H1 (cell line): ENCODE results near the gene CCDC91. TPM values are rescaled to one million over a fixed set of nuclear protein-coding genes. Genes with fewer than 3 reads are reported as not detected.

Experiments
- CTCF ChIA-PET: fragments of 300-600 bp; sonication (Branson Sonifier 250); formaldehyde crosslinking; loops from one replicate; lab custom pipeline; 2021; ENCODE audit not compliant: partially characterized antibody; lab: Charles Lee
- POLR2A ChIA-PET: fragments of 300-600 bp; sonication (Branson Sonifier 250); formaldehyde crosslinking; loops from one replicate; lab custom pipeline; 2021; ENCODE audit warnings: inconsistent platforms; ENCODE audit not compliant: partially characterized antibody; lab: Charles Lee
- DNase-seq, 2 experiments: peaks; one replicate each; pipeline versions ENCODE4 v3.0.0 to v3.0.0-alpha.2; 2010 to 2022; ENCODE audit warnings: low spot score in 2 of 2, low read depth in 1 of 2, mixed read lengths in 1 of 2
- FAIRE-seq: peaks from 2 replicates; lab custom pipeline; 2011; peaks lifted over from hg19 to GRCh38; lab: Jason Lieb, UNC
- H2AFZ ChIP-seq: 2 replicates; pipeline ENCODE4 v1.8.1; 2012; ENCODE audit warnings: low read length, inconsistent platforms
- H2AK5ac ChIP-seq: 2 replicates; pipeline ENCODE4 v1.6.1; 2013; ENCODE audit warnings: low read depth, low read length
- H2BK120ac ChIP-seq: replicated peaks from 2 replicates; pipeline ENCODE3; 2013; ENCODE audit warnings: low read depth, low read length, inconsistent platforms
- H2BK12ac ChIP-seq: 2 replicates; pipeline ENCODE4 v1.6.1; 2013; ENCODE audit warnings: low read depth, low read length
- H2BK15ac ChIP-seq: 2 replicates; pipeline ENCODE4 v1.6.1; 2013; ENCODE audit warnings: low read length
- H2BK20ac ChIP-seq: 2 replicates; pipeline ENCODE4 v1.6.1; 2013; ENCODE audit warnings: low read length
- H2BK5ac ChIP-seq: 2 replicates; pipeline ENCODE4 v1.6.1; 2013; ENCODE audit warnings: low read depth, low read length
- H3K14ac ChIP-seq: 2 replicates; pipeline ENCODE4 v1.6.1; 2013; ENCODE audit warnings: inconsistent platforms; ENCODE audit not compliant: insufficient read length
- H3K18ac ChIP-seq: 2 replicates; pipeline ENCODE4 v1.6.1; 2013; ENCODE audit warnings: low read length; ENCODE audit errors: extremely low read depth
- H3K23ac ChIP-seq: 2 replicates; pipeline ENCODE4 v1.6.1; 2013; ENCODE audit warnings: inconsistent platforms; ENCODE audit not compliant: insufficient read length
- H3K23me2 ChIP-seq: 2 replicates; pipeline ENCODE4 v1.6.1; 2013; ENCODE audit warnings: low read depth, low read length
- H3K27ac ChIP-seq: 2 replicates; pipeline ENCODE4 v1.6.1; 2011; ENCODE audit warnings: low read depth, low read length, inconsistent platforms
- H3K27me3 ChIP-seq, 4 experiments: replicated peaks in 1 of 4; 1 replicate in 1 of 4; 2 replicates in 3 of 4; pipeline versions ENCODE4 v1.6.1 to v1.8.1; 2011 to 2013; ENCODE audit warnings: low read length in 3 of 4, mild to moderate bottlenecking in 3 of 4, inconsistent platforms in 2 of 4, mixed read lengths in 2 of 4, moderate library complexity in 1 of 4; ENCODE audit not compliant: control insufficient read depth in 3 of 4, insufficient read depth in 3 of 4; ENCODE audit errors: extremely low read depth in 1 of 4
- H3K36me3 ChIP-seq, 4 experiments: 2 replicates each; pipeline versions ENCODE4 v1.6.1 to v1.8.1; 2011 to 2013; ENCODE audit warnings: mild to moderate bottlenecking in 4 of 4, low read length in 3 of 4, moderate library complexity in 2 of 4, control low read depth in 1 of 4, inconsistent platforms in 1 of 4; ENCODE audit not compliant: insufficient read depth in 4 of 4, control insufficient read depth in 2 of 4
- H3K4ac ChIP-seq: replicated peaks from 2 replicates; pipeline ENCODE3; 2013; ENCODE audit warnings: low read length, low read depth, mixed read lengths, inconsistent platforms; ENCODE audit not compliant: insufficient read length
- H3K4me1 ChIP-seq, 4 experiments: replicated peaks in 1 of 4; 1 replicate in 1 of 4; 2 replicates in 3 of 4; pipeline versions ENCODE4 v1.6.1 to v1.8.1; 2011 to 2013; ENCODE audit warnings: low read length in 3 of 4, inconsistent platforms in 2 of 4, mixed read lengths in 1 of 4; ENCODE audit not compliant: insufficient read depth in 4 of 4, control insufficient read depth in 3 of 4
- H3K4me2 ChIP-seq, 2 experiments: 2 replicates each; pipeline versions ENCODE4 v1.6.1 to v1.8.1; 2011 to 2013; ENCODE audit warnings: low read depth in 2 of 2, low read length in 2 of 2, control low read depth in 1 of 2, inconsistent platforms in 1 of 2, mild to moderate bottlenecking in 1 of 2; ENCODE audit not compliant: insufficient read depth in 1 of 2
- H3K4me3 ChIP-seq, 4 experiments: fragments of 200-600, 300-600 bp in 1 of 4; sonication (generic), shearing (Covaris generic), sonication (Bioruptor Twin) in 1 of 4; 2 replicates each; pipeline versions ENCODE4 v1.5.1 to v1.8.1; 2011 to 2016; ENCODE audit warnings: low read length in 4 of 4, low read depth in 3 of 4, control low read depth in 2 of 4, inconsistent platforms in 2 of 4, mild to moderate bottlenecking in 2 of 4, mixed read lengths in 1 of 4, moderate library complexity in 1 of 4; ENCODE audit not compliant: insufficient read depth in 2 of 4; ENCODE audit errors: extremely low read depth in 1 of 4
- H3K56ac ChIP-seq: replicated peaks from 2 replicates; pipeline ENCODE3; 2013; ENCODE audit warnings: low read depth, mild to moderate bottlenecking, mixed read lengths, low read length, inconsistent platforms; ENCODE audit not compliant: insufficient read length
- H3K79me1 ChIP-seq: 2 replicates; pipeline ENCODE4 v1.6.1; 2013; ENCODE audit warnings: low read depth, low read length, control low read depth
- H3K79me2 ChIP-seq, 2 experiments: 2 replicates each; pipeline versions ENCODE4 v1.6.1 to v1.8.1; 2012 to 2013; ENCODE audit warnings: low read length in 2 of 2, mild to moderate bottlenecking in 2 of 2, inconsistent platforms in 1 of 2; ENCODE audit not compliant: insufficient read depth in 2 of 2, control insufficient read depth in 1 of 2
- H3K9ac ChIP-seq, 4 experiments: replicated peaks in 1 of 4; 1 replicate in 1 of 4; 2 replicates in 3 of 4; pipeline versions ENCODE4 v1.6.1 to v1.8.1; 2011 to 2013; ENCODE audit warnings: low read depth in 3 of 4, low read length in 3 of 4, control low read depth in 2 of 4, mild to moderate bottlenecking in 2 of 4, moderate library complexity in 2 of 4, inconsistent platforms in 1 of 4; ENCODE audit errors: extremely low read depth in 1 of 4
- H3K9me3 ChIP-seq, 2 experiments: 2 replicates each; pipeline versions ENCODE4 v1.6.1 to v1.8.1; 2012 to 2013; ENCODE audit warnings: mild to moderate bottlenecking in 2 of 2, moderate library complexity in 2 of 2, control low read depth in 1 of 2, inconsistent platforms in 1 of 2, low read depth in 1 of 2, low read length in 1 of 2, mixed read lengths in 1 of 2; ENCODE audit not compliant: insufficient read depth in 2 of 2
- H4K20me1 ChIP-seq, 2 experiments: replicated peaks in 1 of 2; 2 replicates each; pipeline versions ENCODE3 to v1.8.1; 2011 to 2013; ENCODE audit warnings: inconsistent platforms in 2 of 2, low read length in 2 of 2, mild to moderate bottlenecking in 1 of 2; ENCODE audit not compliant: insufficient read depth in 2 of 2, control insufficient read depth in 1 of 2
- H4K5ac ChIP-seq: 2 replicates; pipeline ENCODE4 v1.6.1; 2013; ENCODE audit warnings: low read length, low read depth, mixed read lengths, inconsistent platforms; ENCODE audit not compliant: insufficient read length
- H4K8ac ChIP-seq: 2 replicates; pipeline ENCODE4 v1.8.0; 2013; ENCODE audit warnings: mild to moderate bottlenecking, moderate library complexity, low read length, inconsistent platforms; ENCODE audit not compliant: insufficient read depth; ENCODE audit errors: extremely low read depth
- H4K91ac ChIP-seq: replicated peaks from 2 replicates; pipeline ENCODE3; 2013; ENCODE audit warnings: low read length, mixed read lengths, inconsistent platforms; ENCODE audit not compliant: insufficient read length
- CHD1 ChIP-seq: IDR thresholded peaks from 2 replicates; pipeline ENCODE4 v1.6.1; 2012; ENCODE audit warnings: low read depth, low read length, improper control_type of control experiment
- CREB1 ChIP-seq: IDR thresholded peaks from 2 replicates; pipeline ENCODE4 v1.6.1; 2012; ENCODE audit warnings: inconsistent platforms
- HDAC2 ChIP-seq, 2 experiments: fragments of 300-600 bp in 1 of 2; sonication (generic) in 1 of 2; IDR thresholded peaks; 2 replicates each; pipeline ENCODE4 v1.6.1; 2011 to 2012; ENCODE audit warnings: low read depth in 2 of 2, low read length in 2 of 2, mild to moderate bottlenecking in 2 of 2, moderate library complexity in 2 of 2, borderline replicate concordance in 1 of 2, inconsistent platforms in 1 of 2
- KDM4A ChIP-seq: IDR thresholded peaks from one replicate; pipeline ENCODE4 v1.7.1; 2012; ENCODE audit warnings: low read depth, mild to moderate bottlenecking, moderate library complexity, low read length, inconsistent platforms; ENCODE audit not compliant: severe bottlenecking
- NANOG ChIP-seq: IDR thresholded peaks from 2 replicates; pipeline ENCODE4 v1.6.1; 2011; ENCODE audit warnings: low read length, low read depth, mild to moderate bottlenecking, inconsistent platforms; ENCODE audit not compliant: insufficient read depth, poor library complexity, severe bottlenecking
- POLR2AphosphoS5 ChIP-seq: IDR thresholded peaks from 2 replicates; pipeline ENCODE4 v1.6.1; 2011; ENCODE audit warnings: low read depth, low read length
- SRF ChIP-seq: IDR thresholded peaks from 2 replicates; pipeline ENCODE4 v1.6.1; 2011; ENCODE audit warnings: mild to moderate bottlenecking, low read depth, low read length, moderate library complexity
- TAF1 ChIP-seq: IDR thresholded peaks from 2 replicates; pipeline ENCODE4 v1.6.1; 2011; ENCODE audit warnings: mild to moderate bottlenecking, low read depth, low read length
- TBP ChIP-seq: IDR thresholded peaks from 2 replicates; pipeline ENCODE4 v1.6.1; 2011; ENCODE audit warnings: low read depth, low read length, improper control_type of control experiment
- TCF12 ChIP-seq: IDR thresholded peaks from 2 replicates; pipeline ENCODE4 v1.6.1; 2011; ENCODE audit warnings: low read depth, mild to moderate bottlenecking, low read length
- WGBS, 2 experiments: shearing (Covaris generic) in 1 of 2; methylation state at CpG; one replicate each; pipeline versions ENCODE4 v1.1.6 to v1.1.7; 2013 to 2015; ENCODE audit warnings: low lambda C conversion rate in 2 of 2, mixed read lengths in 2 of 2, inconsistent platforms in 1 of 2, low coverage in 1 of 2, missing lambda C conversion rate in 1 of 2; ENCODE audit not compliant: insufficient replicate concordance in 2 of 2, insufficient coverage in 1 of 2, insufficient read length in 1 of 2; ENCODE audit errors: extremely low coverage in 1 of 2, missing lambda C conversion rate in 1 of 2; 5-methylcytosine and 5-hydroxymethylcytosine counted together
- polyA plus RNA-seq, 7 experiments: library from polyadenylated mRNA; depleted of rRNA in 3 of 7; stranded (reverse) in 5 of 7; unstranded in 2 of 7; fragments of >200 nt in 5 of 7; fragments of 200-250 nt in 2 of 7; gene quantifications; 1 replicate in 5 of 7; 2 replicates in 1 of 7; 4 replicates in 1 of 7; pipeline versions ENCODE4 v1.2.1 to v1.2.3, GENCODE V29; 2011 to 2013; ENCODE audit warnings: missing spikeins in 2 of 7, mixed read lengths in 2 of 7
- total RNA-seq: library from RNA; stranded (reverse); fragmentation: NEBNext Ultra II Directional; extraction: Animal tissue kit (Norgen Biotek cat#: 25700); gene quantifications from 2 replicates; pipeline ENCODE4 v1.2.1, GENCODE V29; 2021
- TF ChIP-seq, protein P1 (sequence below): IDR thresholded peaks from 2 replicates; pipeline ENCODE4 v1.6.1; 2012; ENCODE audit warnings: inconsistent platforms

The CCDC91 gene
- total and polyA plus RNA-seq, 2 of the 8 experiments (the other 6 are each of a cell fraction or from before 2014, with no cell fraction given) = 8.6 to 23.1 TPM

DNA sequence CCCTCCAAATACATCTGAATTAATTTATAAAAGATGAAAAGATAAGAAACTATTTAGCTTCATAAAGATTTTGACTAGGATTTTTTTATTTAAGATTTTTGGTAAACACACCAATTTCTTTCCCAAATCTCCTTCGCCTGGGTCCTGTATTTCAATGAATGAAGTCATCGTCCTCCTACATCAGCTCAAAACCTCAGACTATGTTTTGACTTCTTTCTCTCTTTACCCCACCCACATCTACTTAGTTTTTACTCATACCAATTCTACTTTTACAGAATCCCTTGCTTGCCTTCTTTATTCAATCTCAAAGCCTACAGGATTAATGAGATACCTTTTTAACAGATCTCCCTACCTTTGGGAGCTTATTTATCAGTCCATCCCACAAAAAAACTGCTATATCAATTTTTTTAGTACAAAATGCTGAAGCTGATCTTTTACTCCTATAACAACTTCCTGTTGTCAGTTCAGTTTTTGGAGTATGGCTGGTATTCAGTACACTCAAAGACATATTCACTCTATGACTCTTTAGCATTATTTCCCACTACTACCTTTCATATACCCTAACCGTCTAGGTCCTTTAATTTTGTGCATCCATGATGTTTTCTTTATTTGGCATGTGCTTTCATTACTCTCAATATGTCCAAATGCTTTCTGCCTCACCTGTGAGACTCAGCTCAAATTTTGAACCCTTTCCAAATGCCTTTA is 18.7 kb upstream of the CCDC91 start:
- H3K23ac ChIP-seq = no peak overlapping the region
- H3K4me1 ChIP-seq = no peaks in the 10 kb centered on the region
- H2BK120ac ChIP-seq = no peak overlapping the region
- ChIA-PET POLR2A (no interaction called here), CTCF (interaction anchor here (0.6 to 2.1 kb wide), 6 partner anchors 9 to 707 kb away, joined by 3 to 10 read pairs (median 3); no protein-coding TSS in a partner anchor)
- H4K91ac ChIP-seq = no peak overlapping the region
- no peaks in the 10 kb centered on the region for H3K9me3 ChIP-seq
- FAIRE-seq (no peak), DNase-seq (no peak)
- H3K79me1 ChIP-seq = no peaks in the 10 kb centered on the region
- no peak overlapping the region for H3K18ac ChIP-seq
- whole genome bisulfite sequencing, 2 experiments = 85% methylated on average over 3 of the region's 3 CpGs; no CpG with 5 or more reads in 1 of the 2 experiments
- H2BK12ac ChIP-seq = no peak overlapping the region
- H3K4ac ChIP-seq = no peak overlapping the region
- no peaks in the 10 kb centered on the region for H3K27me3 ChIP-seq
- no peak overlapping the region for H3K14ac ChIP-seq
- H3K4me3 ChIP-seq = no peak overlapping the region
- H2BK15ac ChIP-seq = no peak overlapping the region
- H4K8ac ChIP-seq = no peak overlapping the region
- no peak overlapping the region for H2BK20ac ChIP-seq
- H3K27ac ChIP-seq = no peak overlapping the region
- no peaks in the 10 kb centered on the region for H3K23me2 ChIP-seq
- no peaks in the 10 kb centered on the region for H3K79me2 ChIP-seq
- no peak overlapping the region for H3K56ac ChIP-seq
- H3K4me2 ChIP-seq = no peak overlapping the region
- H4K5ac ChIP-seq = no peak overlapping the region
- no peak overlapping the region for H3K9ac ChIP-seq
- H4K20me1 ChIP-seq = no peaks in the 10 kb centered on the region
- no peak overlapping the region for H2AFZ ChIP-seq
- no peak overlapping the region for H2AK5ac ChIP-seq
- H3K36me3 ChIP-seq = no peaks in the 10 kb centered on the region
- H2BK5ac ChIP-seq = no peak overlapping the region
- TF ChIP-seq KDM4A = no peak
- TF ChIP-seq CHD1 = no peak
- TF ChIP-seq SRF = no peak
- TF ChIP-seq TAF1 = no peak
- no peak for TF ChIP-seq TCF12
- no peak for TF ChIP-seq CREB1
- no peak for TF ChIP-seq HDAC2 (IDR thresholded peaks at IDR 0.05; ENCODE audit: borderline replicate concordance in 1 of 2, low read depth in 2 of 2, low read length in 2 of 2)
- no peak for TF ChIP-seq POLR2AphosphoS5
- TF ChIP-seq NANOG = no peak
- TF ChIP-seq TBP = no peak
- TF ChIP-seq, protein P1, sequence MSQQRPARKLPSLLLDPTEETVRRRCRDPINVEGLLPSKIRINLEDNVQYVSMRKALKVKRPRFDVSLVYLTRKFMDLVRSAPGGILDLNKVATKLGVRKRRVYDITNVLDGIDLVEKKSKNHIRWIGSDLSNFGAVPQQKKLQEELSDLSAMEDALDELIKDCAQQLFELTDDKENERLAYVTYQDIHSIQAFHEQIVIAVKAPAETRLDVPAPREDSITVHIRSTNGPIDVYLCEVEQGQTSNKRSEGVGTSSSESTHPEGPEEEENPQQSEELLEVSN = no peak
